NT2/D1 (cell line): ENCODE measurements around the gene FHL5.

Experiments used
- SUZ12 ChIP-seq: IDR thresholded peaks from 2 replicates; pipeline ENCODE4 v1.6.1; 2011; ENCODE audit not compliant: insufficient read length, insufficient read depth; ENCODE audit errors: extremely low read depth
- YY1 ChIP-seq: IDR thresholded peaks from 2 replicates; pipeline ENCODE4 v1.6.1; 2011; ENCODE audit not compliant: insufficient read length, insufficient read depth
- ZNF274 ChIP-seq: IDR thresholded peaks from 2 replicates; pipeline ENCODE4 v1.6.1; 2011; ENCODE audit warnings: mild to moderate bottlenecking, low read depth, low read length

GRCh38 chr6:96547654-96548053, 15.3 kb upstream of the FHL5 start:
- TF ChIP-seq YY1: no peak
- no peak for TF ChIP-seq ZNF274
- TF ChIP-seq SUZ12: no peak
